ENCODE measurements around the gene STX8.
"Not testable (repeated sequence)": the region's sequence is repeated elsewhere in the genome, so short reads cannot be mapped to it uniquely, and the experiment has no call there.

STX8 gene

DNA sequence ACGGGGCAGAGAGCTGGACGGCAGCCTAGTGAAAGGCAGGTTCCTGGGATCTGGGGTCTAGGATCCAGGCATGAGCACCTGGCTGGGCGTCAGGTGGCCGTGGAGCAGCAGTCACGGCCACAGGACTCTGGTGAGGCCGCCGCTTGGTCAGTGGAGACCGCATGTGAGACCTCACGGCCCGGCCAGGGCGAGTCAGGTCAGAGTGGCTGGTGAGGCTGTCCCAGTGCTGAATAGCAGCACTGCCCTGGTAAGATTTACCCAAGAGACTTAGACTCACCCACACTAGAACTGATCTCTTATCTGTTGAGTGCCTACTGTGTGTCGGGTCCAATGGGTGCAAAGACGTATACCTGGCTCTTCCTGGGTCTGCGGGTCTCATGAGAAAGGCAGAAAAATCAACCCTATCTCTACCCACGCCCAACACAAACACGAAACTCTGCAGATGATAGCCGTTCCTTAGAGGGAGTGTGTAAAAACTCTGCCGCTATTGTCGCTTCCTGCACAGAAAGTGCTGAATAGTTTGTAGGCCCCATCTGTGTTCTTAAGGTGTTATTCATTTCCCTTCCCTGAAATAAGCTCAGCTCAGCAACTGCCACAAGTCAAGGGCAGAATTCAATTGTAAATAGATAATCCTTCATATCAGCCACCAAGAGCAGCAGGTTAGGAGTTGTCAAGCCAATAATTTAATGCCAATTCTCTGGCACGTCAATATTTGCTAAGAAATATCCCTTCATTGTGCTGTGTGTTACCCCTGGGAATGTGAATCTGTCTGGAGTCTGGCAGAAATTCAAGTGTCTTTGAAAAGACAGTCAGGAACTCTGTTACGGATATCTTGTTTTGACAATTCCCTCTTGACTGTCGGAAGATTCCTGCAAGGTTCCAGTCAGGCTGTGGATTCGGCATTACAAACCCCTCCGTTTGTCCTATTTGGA lies 314.3 kb downstream of the STX8 start:
- DNase-seq (ENCODE audit: low spot score), result no peak

DNA sequence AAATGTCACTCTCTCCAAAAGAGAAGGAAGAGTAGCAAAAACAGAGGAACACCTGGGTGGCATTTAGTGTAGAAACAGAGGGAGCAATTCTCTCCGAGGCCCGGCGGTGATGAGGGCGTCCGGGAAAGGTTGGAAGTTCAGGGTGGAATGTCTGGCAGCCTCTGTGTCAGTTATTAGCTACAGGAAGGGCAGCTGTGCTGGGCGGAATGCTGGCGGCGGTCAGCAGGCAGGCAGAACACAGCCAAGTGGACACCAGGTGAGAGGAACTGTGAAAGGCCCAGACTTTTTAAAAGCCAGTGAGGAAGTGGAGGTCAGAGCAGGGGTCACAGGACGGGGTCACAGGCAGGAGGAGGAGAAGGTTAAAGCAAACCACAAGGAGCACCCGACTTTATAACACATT lies 316.2 kb downstream of the STX8 start:
- no peak for DNase-seq (ENCODE audit: low spot score)

DNA sequence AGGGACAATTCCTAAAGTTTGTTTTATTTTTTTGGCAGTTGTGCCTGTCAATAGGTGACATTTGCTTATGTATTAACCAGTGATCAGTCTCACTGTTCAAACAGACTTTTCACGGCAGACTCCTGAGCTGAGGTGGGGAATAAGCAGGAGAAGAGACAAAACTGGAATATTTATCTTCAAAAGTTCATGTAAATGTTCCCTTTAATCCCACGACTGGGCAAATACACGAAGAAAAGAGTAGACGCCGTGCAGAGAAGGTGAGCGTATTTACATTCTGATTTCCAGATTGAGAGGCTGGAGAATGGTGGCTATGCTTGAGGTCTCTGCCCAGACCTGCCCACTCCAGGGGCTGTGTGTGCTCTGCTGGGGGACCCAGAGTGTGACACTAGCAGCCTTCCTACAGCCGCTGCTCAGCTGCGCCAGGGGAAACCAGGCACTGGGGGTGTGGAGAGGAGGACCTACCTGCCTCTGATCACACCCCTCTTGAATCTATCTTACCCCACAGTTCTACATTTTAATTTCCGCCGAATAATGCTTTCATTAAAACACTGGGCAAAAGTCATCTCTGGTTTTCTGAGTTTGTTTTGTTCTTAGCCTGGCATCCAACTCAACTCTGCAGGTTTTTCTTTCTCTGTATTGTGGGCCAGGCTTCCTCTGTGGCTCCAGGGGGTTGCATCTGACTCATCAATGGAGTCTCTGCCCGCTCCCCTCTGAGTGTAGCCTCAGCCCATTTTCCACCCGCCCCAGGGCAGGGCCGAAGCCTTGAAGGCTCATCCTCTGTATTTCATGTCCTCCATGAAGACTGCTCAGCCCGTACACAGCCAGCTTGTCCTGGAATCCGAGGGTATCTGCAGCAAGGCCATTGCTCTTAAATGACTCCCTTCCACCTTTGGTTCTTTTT lies 317.3 kb downstream of the STX8 start:
- DNase-seq (ENCODE audit: low spot score), result no peak

DNA sequence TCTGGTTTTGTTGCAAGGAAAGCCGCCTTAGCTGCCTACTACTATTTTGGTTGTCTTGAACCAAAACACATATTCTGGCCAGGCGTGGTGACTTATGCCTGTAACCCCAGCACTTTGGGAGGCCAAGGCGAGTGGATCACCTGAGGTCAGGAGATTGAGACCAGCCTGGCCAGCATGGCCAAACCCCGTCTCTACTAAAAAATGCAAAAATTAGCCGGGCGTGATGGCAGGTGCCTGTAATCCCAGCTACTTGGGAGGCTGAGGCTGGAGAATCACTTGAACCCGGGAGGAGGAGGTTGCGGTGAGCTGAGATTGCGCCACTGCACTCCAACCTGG lies 318.0 kb downstream of the STX8 start:
- not testable (repeated sequence) for DNase-seq (ENCODE audit: low spot score)

DNA sequence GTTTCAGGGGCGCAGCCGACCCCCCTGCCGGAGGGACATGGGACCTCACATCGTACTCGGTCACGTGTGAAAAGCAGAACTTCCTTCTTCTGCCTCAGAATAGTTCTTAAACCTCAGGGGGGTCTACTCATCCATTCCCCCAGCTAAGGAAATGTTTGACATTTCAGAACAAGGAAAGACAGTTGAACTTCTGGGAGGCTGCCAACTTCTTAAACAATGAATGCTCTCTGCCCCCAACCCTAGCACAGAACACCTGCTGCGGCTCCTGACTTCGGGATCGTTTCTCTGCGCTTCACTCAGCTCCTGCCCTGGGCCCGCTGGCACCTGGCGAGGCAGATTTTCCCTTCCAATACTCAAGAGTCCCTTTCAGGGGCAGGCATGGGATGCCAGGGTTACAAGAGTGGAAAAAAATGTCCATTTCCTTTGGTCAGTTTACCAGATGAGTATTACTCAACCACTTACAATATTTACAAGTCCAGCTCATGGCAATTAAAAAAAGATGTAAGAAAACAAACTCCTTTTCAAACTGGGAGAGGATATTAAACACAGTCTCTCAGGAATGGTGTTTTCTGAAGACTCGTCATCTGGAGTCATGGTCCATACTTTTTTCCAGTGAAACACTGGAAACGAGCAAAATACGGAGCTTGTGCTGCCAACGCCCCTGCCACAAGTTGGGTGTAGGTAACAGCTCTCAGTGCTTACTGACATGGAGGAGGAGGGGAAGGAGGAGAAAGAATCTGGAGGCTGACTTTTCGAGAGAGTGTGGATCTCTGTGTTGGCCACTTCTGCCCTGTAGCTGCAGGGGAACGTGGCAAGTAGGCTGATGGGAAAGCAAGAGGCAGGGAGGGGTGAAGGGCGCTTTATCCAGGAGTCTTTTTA lies 318.6 kb downstream of the STX8 start:
- DNase-seq (ENCODE audit: low spot score), result no peak

DNA sequence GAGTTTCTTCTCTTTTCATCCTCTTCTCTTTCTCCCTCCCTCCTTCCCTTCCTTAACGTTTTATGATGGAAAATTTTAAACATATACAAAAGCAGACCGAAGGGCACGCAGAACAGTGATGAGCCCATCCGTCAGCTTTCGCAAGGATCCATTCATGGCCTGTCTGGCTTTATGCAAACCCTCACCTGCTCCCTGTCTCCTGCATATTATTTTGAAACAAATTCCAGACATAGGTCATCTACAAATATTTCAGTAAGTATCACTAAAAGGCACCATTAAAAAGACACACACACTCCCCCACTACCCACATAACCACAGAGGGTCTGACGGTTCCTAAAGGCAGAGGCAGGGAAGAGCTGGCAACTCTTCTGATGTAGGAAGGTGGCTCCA lies 319.3 kb downstream of the STX8 start:
- no peak for DNase-seq (ENCODE audit: low spot score)

DNA sequence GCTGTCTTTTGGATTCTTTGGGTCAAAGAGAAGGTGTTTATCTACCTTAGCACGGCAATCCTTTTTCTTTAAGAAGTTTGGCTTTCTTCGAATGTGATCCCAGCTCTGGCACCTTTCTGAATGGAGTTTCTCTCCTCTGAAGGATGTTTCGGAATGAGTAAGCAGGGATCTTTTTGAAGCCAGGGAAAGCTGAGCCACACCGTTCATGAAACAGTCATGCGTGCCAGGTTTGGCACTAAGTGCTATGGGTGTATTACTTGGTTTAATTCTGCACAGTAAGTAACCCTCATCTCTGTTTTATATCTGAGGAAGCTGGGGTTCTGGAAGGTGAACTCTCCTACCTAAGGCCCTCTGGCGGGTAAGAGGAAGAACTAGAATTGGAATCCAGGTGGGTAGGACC lies 319.8 kb downstream of the STX8 start:
- no peak for DNase-seq (ENCODE audit: low spot score)

DNA sequence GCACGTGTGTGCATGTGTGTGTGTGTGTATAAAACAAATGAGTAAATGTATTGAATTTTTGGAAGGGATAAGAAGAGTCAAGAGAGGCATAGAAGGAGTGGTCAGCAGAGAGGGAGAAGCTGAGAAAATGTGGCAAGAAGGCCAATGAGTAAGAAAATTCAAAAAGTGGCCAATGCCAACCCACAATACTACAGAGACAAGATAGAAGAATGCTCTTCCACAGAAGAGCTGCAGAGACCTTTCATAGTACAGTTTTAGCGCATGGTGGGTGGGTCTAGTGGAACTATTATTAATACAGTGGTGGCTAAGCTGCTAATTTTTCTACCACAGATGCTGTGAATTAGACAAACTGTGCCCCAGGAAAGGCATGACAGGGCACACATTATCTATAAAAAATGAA lies 320.8 kb downstream of the STX8 start:
- DNase-seq (ENCODE audit: low spot score), result no peak

DNA sequence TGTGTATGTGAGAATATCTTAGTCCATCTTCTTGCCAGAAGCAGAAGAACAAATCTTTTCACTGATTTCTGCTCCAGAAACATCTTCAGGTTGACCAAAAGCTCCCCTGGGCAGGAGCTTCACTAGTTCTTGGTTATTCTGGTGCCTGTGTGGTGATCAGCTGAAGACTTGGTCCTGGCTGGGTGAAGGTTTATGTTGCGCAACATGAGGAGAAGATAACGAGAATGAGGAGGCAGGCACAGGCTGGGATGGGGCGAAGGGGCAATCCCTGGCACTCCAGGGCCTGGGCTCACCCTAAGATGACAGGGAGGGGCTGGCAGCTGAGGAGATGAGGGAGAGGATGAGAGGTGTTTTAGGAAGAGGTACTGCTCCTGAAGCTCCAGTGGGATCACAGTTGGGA lies 322.3 kb downstream of the STX8 start:
- DNase-seq (ENCODE audit: low spot score), result no peak

DNA sequence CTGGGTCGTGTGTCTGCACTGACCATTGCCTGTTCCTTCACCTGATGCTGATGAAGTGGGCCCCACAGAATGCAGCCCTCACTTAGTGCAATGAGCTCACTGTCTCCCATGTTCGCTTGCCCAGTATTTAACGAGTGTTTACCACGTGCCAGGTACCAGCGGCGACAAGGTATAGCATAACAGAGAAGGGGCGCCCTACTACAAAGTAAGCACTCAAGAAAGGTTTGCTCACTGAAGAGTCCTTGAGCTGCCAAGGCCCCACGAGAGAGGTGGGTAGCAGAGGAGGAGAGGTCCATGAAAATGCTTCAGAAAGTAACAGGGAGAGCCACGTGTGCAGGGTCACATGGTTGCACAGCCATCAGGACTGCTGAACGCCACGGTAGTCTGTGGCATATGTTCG lies 324.3 kb downstream of the STX8 start:
- no peak for DNase-seq (ENCODE audit: low spot score)

DNA sequence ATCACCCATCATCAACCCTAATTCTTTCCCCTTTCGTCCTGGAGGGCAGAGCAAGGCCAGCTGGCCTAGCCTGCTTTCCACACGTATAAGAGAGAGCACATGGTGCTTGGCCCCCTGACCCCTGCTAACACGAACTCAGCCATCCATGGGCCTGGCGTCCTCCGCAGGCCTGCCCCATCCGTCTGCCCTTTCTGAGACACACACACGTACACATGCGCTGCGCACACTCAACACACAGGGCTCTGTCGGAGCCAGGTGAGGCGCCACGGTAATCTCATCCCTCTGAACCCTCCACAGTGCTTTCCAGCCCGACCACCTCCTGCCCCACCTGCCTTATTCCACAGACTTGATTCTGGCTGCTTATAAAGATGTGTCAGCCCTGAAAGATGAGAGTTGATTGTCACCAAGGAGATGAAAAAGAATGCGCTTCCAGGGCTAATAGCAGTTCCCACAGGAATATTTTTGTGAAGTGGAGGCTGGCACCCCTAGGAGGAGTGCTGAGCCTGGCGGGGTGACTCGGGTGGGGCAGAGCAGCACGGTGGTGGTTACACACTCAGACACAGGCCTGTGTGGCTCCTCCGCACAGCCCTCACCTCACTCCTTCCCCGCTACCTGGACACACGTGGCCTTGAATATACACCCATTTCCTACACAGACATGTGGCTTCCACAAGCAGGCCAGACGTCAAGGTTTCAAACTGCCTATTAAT lies 326.2 kb downstream of the STX8 start:
- no peak for DNase-seq (ENCODE audit: low spot score)

DNA sequence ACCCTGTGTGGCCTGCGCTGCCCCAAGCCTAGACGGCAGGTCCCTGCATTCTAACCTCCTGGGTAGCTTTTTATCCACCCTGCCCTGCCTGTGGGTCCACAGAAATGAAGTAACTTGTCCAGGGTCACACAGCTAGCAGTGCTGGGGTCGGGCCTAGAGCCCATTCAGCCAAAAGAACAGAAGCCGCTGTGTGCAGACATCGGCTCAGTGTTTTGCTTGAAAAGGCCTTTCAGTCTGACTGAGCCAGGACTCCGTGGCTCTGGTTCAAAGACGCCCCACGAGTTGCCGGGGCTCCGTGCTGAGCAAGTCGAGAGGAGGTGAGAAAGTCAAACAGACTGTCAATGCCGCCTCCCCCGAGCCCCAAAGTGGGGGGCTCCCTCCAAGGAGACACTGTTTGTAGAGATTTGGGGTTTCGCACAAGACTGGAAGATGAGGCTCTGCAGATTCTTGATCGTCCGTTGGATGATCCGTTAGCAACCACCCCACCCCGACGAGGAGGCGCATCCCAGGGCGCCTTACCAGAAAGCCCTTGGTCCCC lies 328.1 kb downstream of the STX8 start:
- no peak for DNase-seq (ENCODE audit: low spot score)

DNA sequence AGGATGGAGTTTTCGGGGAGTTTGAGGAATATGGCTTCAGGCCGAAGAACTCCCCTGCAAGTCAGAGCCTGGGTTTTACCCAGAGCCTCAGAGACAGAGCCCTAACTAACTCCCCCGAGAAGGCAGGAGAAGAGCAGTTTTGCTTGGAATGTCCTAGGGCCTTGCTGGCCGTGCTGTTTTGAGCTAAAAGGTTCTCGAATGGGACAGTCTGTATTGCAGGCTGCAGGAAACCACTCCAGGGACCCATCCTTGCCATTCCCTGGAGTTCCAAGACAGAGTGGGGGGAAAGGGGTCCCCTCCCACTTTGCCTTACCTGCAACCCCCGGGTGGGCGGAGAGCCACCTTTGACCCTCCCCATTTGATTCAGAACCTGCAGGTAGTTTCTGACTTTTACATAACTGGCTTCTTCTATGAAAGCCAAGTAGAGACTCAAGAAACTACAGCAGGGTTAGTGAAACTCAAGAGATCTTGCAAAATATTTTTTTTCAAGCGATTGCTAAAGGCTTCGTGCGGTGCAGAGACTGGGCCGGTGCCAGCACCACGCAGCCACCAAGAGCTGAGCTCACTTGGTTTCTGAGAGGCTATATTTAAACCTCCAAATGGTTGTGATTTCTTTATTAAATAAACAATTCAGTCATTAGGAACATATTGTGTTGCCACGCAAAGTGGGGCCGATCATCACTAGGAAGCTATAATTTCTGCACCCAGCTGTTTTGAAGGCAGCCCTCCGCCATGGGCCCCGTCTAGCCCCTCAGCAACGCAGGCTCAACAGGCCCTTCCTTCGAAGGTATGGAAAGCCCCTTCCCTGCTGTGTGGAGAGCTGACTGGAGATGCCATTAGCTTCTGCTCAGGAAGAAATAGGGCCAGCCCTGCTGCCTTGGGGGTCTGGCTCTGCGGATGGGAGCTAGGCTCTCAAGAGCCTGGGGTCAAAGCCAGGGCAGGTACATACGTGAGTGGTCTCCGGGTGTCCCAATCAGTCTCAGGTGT lies 331.3 kb downstream of the STX8 start:
- DNase-seq (ENCODE audit: low spot score), result no peak

DNA sequence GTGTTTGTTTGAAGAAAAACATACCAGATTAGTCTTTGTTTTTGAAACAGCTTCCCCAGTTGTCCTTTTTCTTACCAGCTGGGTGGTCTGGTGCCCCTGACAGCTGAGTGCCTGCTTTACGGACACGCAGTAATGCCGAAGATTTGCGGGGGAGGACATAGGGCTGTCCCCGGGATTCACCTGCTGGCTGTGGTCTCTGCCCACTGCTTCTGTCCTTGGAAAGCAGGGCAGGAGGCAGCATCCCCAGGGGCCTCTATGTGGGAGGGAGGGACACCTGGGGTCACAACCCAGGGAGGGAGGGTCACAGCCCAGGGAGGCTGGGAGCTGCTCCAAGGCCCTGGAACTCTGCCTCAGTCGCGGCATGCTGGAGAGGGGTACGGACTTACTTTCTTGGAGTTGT lies 332.6 kb downstream of the STX8 start:
- no peak for DNase-seq (ENCODE audit: low spot score)

DNA sequence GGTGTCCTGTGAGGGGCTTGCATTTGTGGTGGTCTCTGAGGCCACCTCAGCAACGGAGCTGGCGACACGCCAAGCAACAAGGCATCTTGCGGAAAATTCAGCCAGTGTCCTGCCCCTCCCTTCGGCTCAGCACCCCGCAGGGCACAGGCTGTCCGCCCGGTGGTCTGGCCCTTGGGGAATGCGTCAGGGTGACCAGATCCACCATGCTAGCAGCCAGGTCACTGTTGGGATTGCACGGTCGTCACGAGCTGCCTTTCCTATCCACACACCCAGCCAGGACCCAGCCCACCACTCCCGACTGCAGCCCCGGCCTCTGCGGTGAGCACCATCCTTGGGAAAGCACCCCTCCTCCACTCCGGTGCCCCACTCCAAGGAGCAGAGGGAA lies 333.1 kb downstream of the STX8 start:
- DNase-seq (ENCODE audit: low spot score), result no peak

DNA sequence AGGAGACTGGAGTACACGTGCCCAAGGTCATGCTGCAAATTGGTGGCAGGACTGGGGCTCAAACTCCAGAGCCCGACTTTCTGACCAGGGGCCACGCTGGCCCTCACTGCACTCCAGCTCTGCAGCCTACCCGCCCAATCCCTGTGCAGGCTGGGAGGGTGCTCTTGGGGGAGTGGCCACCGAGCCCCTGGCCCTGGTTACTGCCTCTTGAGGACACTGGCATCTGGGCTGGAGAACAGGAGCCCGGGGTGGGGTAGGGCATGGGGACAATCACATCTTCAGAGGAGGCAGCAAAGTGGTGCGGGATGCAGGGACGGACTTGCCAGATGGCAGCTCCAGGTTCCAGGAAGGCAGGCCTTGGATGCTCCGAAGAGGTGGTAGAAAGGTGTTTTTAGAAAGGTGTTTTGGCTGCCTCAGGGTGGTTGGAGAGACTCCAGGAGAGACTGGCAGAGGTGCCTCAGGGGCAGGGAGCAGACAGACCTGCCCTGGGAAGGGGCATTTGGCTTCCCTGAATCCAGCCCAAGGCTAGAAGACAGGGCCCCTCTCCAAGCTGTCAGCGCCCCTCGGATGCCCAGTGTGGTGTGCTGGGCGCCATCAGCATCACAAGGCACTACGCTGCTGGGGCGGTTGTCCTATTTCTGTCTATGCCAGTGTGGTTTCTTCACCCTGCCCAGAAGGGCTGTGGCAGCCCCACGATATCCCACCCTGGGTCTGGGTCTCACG lies 333.7 kb downstream of the STX8 start:
- no peak for DNase-seq (ENCODE audit: low spot score)

DNA sequence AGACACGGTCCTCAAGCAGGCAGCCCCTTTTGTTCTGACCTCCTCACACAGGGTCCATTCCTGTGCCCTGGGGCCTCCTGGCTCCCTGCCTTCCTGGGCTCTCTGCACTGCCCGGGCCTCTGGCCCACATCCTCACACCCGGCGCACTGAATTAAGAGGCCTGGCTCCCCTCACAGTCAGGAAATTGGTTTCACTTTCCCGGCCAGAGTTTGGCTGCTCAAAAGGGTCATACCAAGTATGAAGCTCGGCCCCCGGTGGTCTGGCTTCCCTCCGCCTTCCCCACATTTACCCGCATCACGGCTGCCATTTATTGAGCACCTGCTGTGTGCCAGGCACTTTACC lies 334.3 kb downstream of the STX8 start:
- DNase-seq (ENCODE audit: low spot score), result no peak

DNA sequence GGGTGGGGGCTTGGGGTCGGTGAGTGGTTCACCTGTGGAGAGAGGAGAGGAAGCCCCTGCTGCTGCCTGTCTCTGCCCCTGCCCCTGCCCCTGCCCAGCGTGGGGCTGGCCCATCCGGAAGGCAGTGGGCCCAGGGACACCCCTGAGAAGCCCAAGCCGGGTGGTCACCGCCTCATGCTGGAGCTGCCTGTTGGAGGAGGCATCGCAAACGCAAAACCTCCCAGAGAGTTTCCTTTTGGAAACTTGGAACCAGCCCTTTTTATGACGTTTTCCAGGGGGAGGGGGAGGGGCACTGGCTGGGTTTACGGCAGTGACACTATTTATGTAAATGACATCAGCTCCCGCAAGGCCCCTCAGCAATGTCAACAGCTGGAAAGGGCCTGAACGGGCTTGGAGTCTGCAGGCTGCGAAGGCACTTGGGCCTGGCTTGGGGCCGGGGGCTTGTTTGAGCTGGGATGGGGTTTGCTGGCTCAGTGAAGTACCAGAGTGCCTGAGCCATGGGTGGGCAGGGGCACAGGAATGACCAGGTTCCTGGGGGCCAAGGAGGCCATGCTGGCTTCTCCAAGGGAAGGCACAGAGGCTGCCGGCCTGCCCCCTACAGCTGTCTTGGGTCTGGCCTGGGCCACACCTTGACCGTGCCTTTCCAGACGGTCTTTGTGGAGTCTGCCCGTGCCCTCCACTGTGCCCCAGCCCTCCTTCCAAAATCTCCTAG lies 334.8 kb downstream of the STX8 start:
- peak; percentile 51 for DNase-seq (ENCODE audit: low spot score)
